ENCODE data around the gene KIF26B.
"Not testable (repeated sequence)": the region's sequence is repeated elsewhere in the genome, so short reads cannot be mapped to it uniquely, and the experiment has no call there.

KIF26B gene

GRCh38 chr1:245311887-245312536 lies 157.2 kb downstream of the KIF26B start:
- H3K27ac ChIP-seq: no peak overlapping the region
- no peak for TF ChIP-seq CTCF (conservative IDR thresholded peaks at IDR 0.05)

GRCh38 chr1:245313576-245313975 lies 158.8 kb downstream of the KIF26B start:
- no peak for TF ChIP-seq CTCF (conservative IDR thresholded peaks at IDR 0.05)
- H3K27ac ChIP-seq: no peak overlapping the region

GRCh38 chr1:245316784-245317183 lies 162.0 kb downstream of the KIF26B start:
- H3K27ac ChIP-seq: no peak overlapping the region
- TF ChIP-seq CTCF (conservative IDR thresholded peaks at IDR 0.05): no peak

- no peak for TF ChIP-seq CTCF (conservative IDR thresholded peaks at IDR 0.05)
- H3K27ac ChIP-seq: no peak overlapping the region
Measured at GRCh38 chr1:245317217-245317616, 162.4 kb downstream of the KIF26B start.

GRCh38 chr1:245319094-245319493 lies 164.3 kb downstream of the KIF26B start:
- H3K27ac ChIP-seq: no peak overlapping the region
- TF ChIP-seq CTCF (conservative IDR thresholded peaks at IDR 0.05): no peak

- TF ChIP-seq CTCF (conservative IDR thresholded peaks at IDR 0.05): peak; percentile 20; the same call in 1 of the 2 replicates
- no peak overlapping the region for H3K27ac ChIP-seq
Measured at GRCh38 chr1:245322673-245323072, 167.9 kb downstream of the KIF26B start.

- H3K27ac ChIP-seq: not testable (repeated sequence)
Measured at GRCh38 chr1:245323765-245324164, 169.0 kb downstream of the KIF26B start.

- no peak for TF ChIP-seq CTCF (conservative IDR thresholded peaks at IDR 0.05)
- no peak overlapping the region for H3K27ac ChIP-seq
Measured at GRCh38 chr1:245325922-245326795, 171.4 kb downstream of the KIF26B start.

Measured in VCaP (cell line).